Measurements from ENCODE around the gene LCLAT1.

DNA sequence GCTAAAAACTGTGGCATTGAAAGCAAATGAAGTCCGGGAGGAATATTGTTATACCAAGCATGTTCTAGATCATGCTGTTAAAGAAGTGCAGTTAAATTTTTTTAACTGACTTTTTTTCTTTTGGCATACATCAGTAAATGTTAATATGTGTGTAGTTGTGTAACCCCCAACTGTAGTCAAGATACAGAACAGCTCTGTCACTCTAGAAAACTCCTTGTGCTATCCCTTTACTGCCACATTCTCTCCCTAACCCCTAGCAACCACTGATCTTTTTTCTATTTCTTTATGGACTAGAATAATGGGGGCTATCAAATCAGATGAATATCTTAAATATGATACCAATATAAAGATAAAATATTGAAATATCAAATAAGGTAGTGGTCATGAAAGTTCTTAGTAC lies 46.4 kb downstream of the LCLAT1 start:
- TF ChIP-seq, protein P1, sequence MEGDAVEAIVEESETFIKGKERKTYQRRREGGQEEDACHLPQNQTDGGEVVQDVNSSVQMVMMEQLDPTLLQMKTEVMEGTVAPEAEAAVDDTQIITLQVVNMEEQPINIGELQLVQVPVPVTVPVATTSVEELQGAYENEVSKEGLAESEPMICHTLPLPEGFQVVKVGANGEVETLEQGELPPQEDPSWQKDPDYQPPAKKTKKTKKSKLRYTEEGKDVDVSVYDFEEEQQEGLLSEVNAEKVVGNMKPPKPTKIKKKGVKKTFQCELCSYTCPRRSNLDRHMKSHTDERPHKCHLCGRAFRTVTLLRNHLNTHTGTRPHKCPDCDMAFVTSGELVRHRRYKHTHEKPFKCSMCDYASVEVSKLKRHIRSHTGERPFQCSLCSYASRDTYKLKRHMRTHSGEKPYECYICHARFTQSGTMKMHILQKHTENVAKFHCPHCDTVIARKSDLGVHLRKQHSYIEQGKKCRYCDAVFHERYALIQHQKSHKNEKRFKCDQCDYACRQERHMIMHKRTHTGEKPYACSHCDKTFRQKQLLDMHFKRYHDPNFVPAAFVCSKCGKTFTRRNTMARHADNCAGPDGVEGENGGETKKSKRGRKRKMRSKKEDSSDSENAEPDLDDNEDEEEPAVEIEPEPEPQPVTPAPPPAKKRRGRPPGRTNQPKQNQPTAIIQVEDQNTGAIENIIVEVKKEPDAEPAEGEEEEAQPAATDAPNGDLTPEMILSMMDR (IDR thresholded peaks at IDR 0.05; ENCODE audit: borderline replicate concordance, extremely low read depth, low read length, poor library complexity, severe bottlenecking): no peak
- TF ChIP-seq EZH2 (IDR thresholded peaks at IDR 0.05; ENCODE audit: borderline replicate concordance, low read depth, low read length, severe bottlenecking): no peak

Measured in DND-41 (cell line).